Stimulated activated effector memory CD8-positive, alpha-beta T cell treated with anti-CD3 and anti-CD28 coated beads, Interleukin-12 subunit alpha, Interleukin-12 subunit beta, amount 100 ng/mL, for 72 hours (primary cell): ENCODE measurements around the gene GRIK5.
"Not testable (repeated sequence)": the region's sequence is repeated elsewhere in the genome, so short reads cannot be mapped to it uniquely, and the experiment has no call there.

Experiments used
- ATAC-seq: fragments of 150-1000 bp; cut with Tn5 transposase; 2 replicates; pipeline ENCODE4 v1.10.0; 2021
- DNase-seq, 2 donors: peaks; one replicate each; pipeline ENCODE4 v3.0.0; 2021 to 2022; ENCODE audit warnings: low spot score in 2 of 2
- H3K27ac Mint-ChIP-seq: one replicate; pipeline ENCODE4 v1.8.0; 2022; ENCODE audit warnings: mild to moderate bottlenecking, mixed read lengths
- H3K36me3 Mint-ChIP-seq: one replicate; pipeline ENCODE4 v1.8.0; 2022; ENCODE audit warnings: mild to moderate bottlenecking, mixed read lengths
- H3K4me1 Mint-ChIP-seq: one replicate; pipeline ENCODE4 v1.8.0; 2022; ENCODE audit warnings: mixed read lengths
- H3K4me3 Mint-ChIP-seq: one replicate; pipeline ENCODE4 v1.8.0; 2022; ENCODE audit warnings: mild to moderate bottlenecking, mixed read lengths
- H3K9me3 Mint-ChIP-seq: one replicate; pipeline ENCODE4 v1.8.0; 2022; ENCODE audit warnings: mixed read lengths

GRIK5 gene

GRCh38 chr19:42069619-42070351 is at the start of gene GRIK5:
Gene GRIK5 (minus strand): TSS chr19:42070206. CDS start chr19:42065770, 4,436 bp downstream.
- no peak for ATAC-seq
- Mint-ChIP-seq H3K4me3 (no peak within 1 kb of the TSS), H3K36me3 (no peaks in the 10 kb centered on the region), H3K27ac (no peak within 1 kb of the TSS), H3K4me1 (no peaks in the 10 kb centered on the region), H3K9me3 (no peaks in the 10 kb centered on the region)
- DNase-seq = no peak

GRCh38 chr19:42117076-42117475 is 47.1 kb upstream of the GRIK5 start:
- Mint-ChIP-seq H3K27ac (peak overlapping the region; percentile 76), H3K36me3 (peaks cover 98% of the 10 kb centered on the region), H3K4me1 (peaks cover 62% of the 10 kb centered on the region), H3K4me3 (no peak overlapping the region), H3K9me3 (no peaks in the 10 kb centered on the region)
- DNase-seq (no peak), ATAC-seq (no peak)

GRCh38 chr19:42116308-42117075 is 46.5 kb upstream of the GRIK5 start:
- Mint-ChIP-seq H3K36me3 (peaks cover 98% of the 10 kb centered on the region), H3K9me3 (no peaks in the 10 kb centered on the region), H3K27ac (peak overlapping the region; percentile 76), H3K4me3 (no peak overlapping the region), H3K4me1 (peaks cover 60% of the 10 kb centered on the region)
- DNase-seq (no peak), ATAC-seq (no peak)

- no peak overlapping the region for H3K27ac Mint-ChIP-seq
- ATAC-seq = no peak
- no peaks in the 10 kb centered on the region for H3K9me3 Mint-ChIP-seq
- H3K4me3 Mint-ChIP-seq = no peak overlapping the region
- no peak for DNase-seq
- peaks cover 60% of the 10 kb centered on the region for H3K4me1 Mint-ChIP-seq
- H3K36me3 Mint-ChIP-seq = peaks cover 98% of the 10 kb centered on the region
These were observed 45.7 kb upstream of the GRIK5 start for GRCh38 chr19:42115705-42116104.

GRCh38 chr19:42115219-42115618 is 45.2 kb upstream of the GRIK5 start:
- Mint-ChIP-seq H3K4me1 (peaks cover 58% of the 10 kb centered on the region), H3K9me3 (no peaks in the 10 kb centered on the region), H3K4me3 (no peak overlapping the region), H3K27ac (no peak overlapping the region), H3K36me3 (peaks cover 98% of the 10 kb centered on the region)
- no peak for ATAC-seq
- DNase-seq = no peak

GRCh38 chr19:42114412-42114811 is 44.4 kb upstream of the GRIK5 start:
- Mint-ChIP-seq H3K27ac (peak overlapping the region; percentile 74), H3K9me3 (no peaks in the 10 kb centered on the region), H3K36me3 (peaks cover 94% of the 10 kb centered on the region), H3K4me3 (no peak overlapping the region), H3K4me1 (peaks cover 58% of the 10 kb centered on the region)
- ATAC-seq (no peak), DNase-seq (no peak)

- no peak for DNase-seq
- Mint-ChIP-seq H3K27ac (peak overlapping the region; percentile 74), H3K36me3 (peaks cover 88% of the 10 kb centered on the region), H3K4me1 (peaks cover 55% of the 10 kb centered on the region), H3K4me3 (no peak overlapping the region), H3K9me3 (no peaks in the 10 kb centered on the region)
- peak; percentile 25 for ATAC-seq
These were observed 43.8 kb upstream of the GRIK5 start for GRCh38 chr19:42113641-42114348.

- DNase-seq = no peak
- Mint-ChIP-seq H3K4me1 (peaks cover 47% of the 10 kb centered on the region), H3K4me3 (no peak overlapping the region), H3K36me3 (peaks cover 85% of the 10 kb centered on the region), H3K9me3 (no peaks in the 10 kb centered on the region), H3K27ac (peak overlapping the region; percentile 74)
- no peak for ATAC-seq
These were observed 41.8 kb upstream of the GRIK5 start for GRCh38 chr19:42111811-42112210.

GRCh38 chr19:42111384-42111783 is 41.4 kb upstream of the GRIK5 start:
- Mint-ChIP-seq H3K36me3 (peaks cover 85% of the 10 kb centered on the region), H3K9me3 (no peaks in the 10 kb centered on the region), H3K27ac (peak overlapping the region; percentile 74), H3K4me1 (peaks cover 42% of the 10 kb centered on the region), H3K4me3 (no peak overlapping the region)
- no peak for ATAC-seq
- no peak for DNase-seq

- Mint-ChIP-seq H3K36me3 (peaks cover 85% of the 10 kb centered on the region), H3K4me1 (peaks cover 46% of the 10 kb centered on the region), H3K27ac (peak overlapping the region; percentile 74), H3K9me3 (no peaks in the 10 kb centered on the region), H3K4me3 (no peak overlapping the region)
- ATAC-seq (no peak), DNase-seq (no peak)
These were observed 40.7 kb upstream of the GRIK5 start for GRCh38 chr19:42110658-42111057.

- Mint-ChIP-seq H3K4me3 (no peak overlapping the region), H3K27ac (no peak overlapping the region), H3K4me1 (peaks cover 46% of the 10 kb centered on the region), H3K36me3 (peaks cover 85% of the 10 kb centered on the region), H3K9me3 (no peaks in the 10 kb centered on the region)
- DNase-seq (no peak), ATAC-seq (no peak)
These were observed 39.9 kb upstream of the GRIK5 start for GRCh38 chr19:42109896-42110295.

GRCh38 chr19:42108527-42109389 is 38.8 kb upstream of the GRIK5 start:
- Mint-ChIP-seq H3K4me3 (no peak overlapping the region), H3K27ac (no peak overlapping the region), H3K9me3 (no peaks in the 10 kb centered on the region), H3K36me3 (peaks cover 85% of the 10 kb centered on the region), H3K4me1 (peaks cover 40% of the 10 kb centered on the region)
- DNase-seq (peak; percentile 82 to 92), ATAC-seq (peak; percentile 94)

- peak overlapping the region; percentile 11 for H3K4me3 Mint-ChIP-seq
- DNase-seq (no peak), ATAC-seq (no peak)
- H3K4me1 Mint-ChIP-seq = peaks cover 16% of the 10 kb centered on the region
- H3K36me3 Mint-ChIP-seq = peaks cover 84% of the 10 kb centered on the region
- no peaks in the 10 kb centered on the region for H3K9me3 Mint-ChIP-seq
- H3K27ac Mint-ChIP-seq = peak overlapping the region; percentile 71
These were observed 35.4 kb upstream of the GRIK5 start for GRCh38 chr19:42105368-42105767.

GRCh38 chr19:42102877-42103276 is 32.9 kb upstream of the GRIK5 start:
- Mint-ChIP-seq H3K36me3 (peaks cover 96% of the 10 kb centered on the region), H3K4me1 (peaks cover 16% of the 10 kb centered on the region)

GRCh38 chr19:42100241-42100640 is 30.2 kb upstream of the GRIK5 start:
- H3K4me1 Mint-ChIP-seq, ATAC-seq, H3K9me3 Mint-ChIP-seq, DNase-seq, H3K4me3 Mint-ChIP-seq, H3K27ac Mint-ChIP-seq: not testable (repeated sequence)
- H3K36me3 Mint-ChIP-seq = peaks cover 99% of the 10 kb centered on the region

More at GRCh38 chr19:42102877-42103276, 32.9 kb upstream of the GRIK5 start:
- no peaks in the 10 kb centered on the region for H3K9me3 Mint-ChIP-seq
- no peak for DNase-seq
- no peak for ATAC-seq
- H3K27ac Mint-ChIP-seq = no peak overlapping the region
- H3K4me3 Mint-ChIP-seq = no peak overlapping the region
